Measurements from ENCODE around the gene MAZ. TPM values are rescaled to one million over a fixed set of nuclear protein-coding genes. Genes with fewer than 3 reads are reported as not detected.

MAZ gene
- total and polyA plus RNA-seq, 2 of the 13 experiments (the other 11 are each of a cell fraction or from before 2014, with no cell fraction given) = 203 to 277 TPM

DNA sequence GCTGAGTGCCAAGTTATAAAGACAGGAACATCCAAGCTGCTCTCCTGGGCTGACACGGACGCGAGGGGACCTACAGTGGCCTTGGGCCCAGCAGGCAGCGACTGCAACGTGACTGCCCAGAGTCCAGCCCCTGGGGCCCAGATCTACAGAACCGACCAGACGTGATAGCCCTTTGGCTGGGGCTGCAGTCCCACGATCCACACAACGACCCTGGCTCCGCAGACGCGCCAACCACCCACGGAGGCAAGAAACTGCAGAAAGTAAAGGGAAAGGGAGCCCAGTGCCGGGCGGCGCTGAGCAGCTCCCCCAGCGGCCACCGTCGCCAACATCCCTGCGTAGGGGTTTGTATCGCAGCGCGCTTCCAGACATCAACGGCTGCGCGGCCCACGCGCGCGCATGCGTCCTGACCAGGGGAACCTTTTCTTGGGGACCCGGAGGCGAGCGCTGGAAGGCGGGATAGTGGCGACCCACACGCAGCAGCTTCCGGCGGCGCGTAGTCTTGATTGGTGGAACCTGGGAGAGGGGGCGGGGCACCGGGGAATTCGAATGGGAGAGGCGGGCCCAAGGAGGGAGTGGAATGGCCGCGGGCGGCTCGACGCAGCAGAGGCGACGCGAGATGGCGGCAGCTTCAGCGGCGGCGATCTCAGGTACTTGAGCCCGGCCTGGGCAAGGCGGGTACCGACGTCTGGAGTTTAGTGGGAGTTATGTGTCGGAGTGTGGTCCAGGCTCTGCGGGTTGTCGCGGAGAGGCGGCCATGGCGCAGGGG lies 16.0 kb upstream of the MAZ start, which contains the start of gene KIF22 (continued):
- peak; percentile 97; the same call in 1 of the 2 replicates for TF ChIP-seq ZNF816 (CRISPR knock-in tag; IDR thresholded peaks at IDR 0.05; ENCODE audit: borderline replicate concordance)
- TF ChIP-seq ZNF605 (CRISPR knock-in tag; IDR thresholded peaks at IDR 0.05) = 0 out of 2 replicates have a peak, but pooled peaks have one; percentile 10
- TF ChIP-seq RORA (CRISPR knock-in tag; IDR thresholded peaks at IDR 0.05) = no peak
- no peak for TF ChIP-seq ZNF660 (CRISPR knock-in tag; IDR thresholded peaks at IDR 0.05; ENCODE audit: borderline replicate concordance, low read depth)
- no peak for TF ChIP-seq NCOR1 (IDR thresholded peaks at IDR 0.05; ENCODE audit: borderline replicate concordance, low read length)
- TF ChIP-seq ZNF230 (CRISPR knock-in tag; IDR thresholded peaks at IDR 0.05) = 0 out of 2 replicates have a peak, but pooled peaks have one; percentile 84
- no peak for TF ChIP-seq DMTF1 (CRISPR knock-in tag; IDR thresholded peaks at IDR 0.05)
- TF ChIP-seq KDM4B (CRISPR knock-in tag; IDR thresholded peaks at IDR 0.05) = 0 out of 2 replicates have a peak, but pooled peaks have one; percentile 78
- TF ChIP-seq ZNF451 (CRISPR knock-in tag; IDR thresholded peaks at IDR 0.05) = peak; percentile 89
- no peak; the same call in 1 of the 2 replicates for TF ChIP-seq TP53 (CRISPR knock-in tag; conservative IDR thresholded peaks at IDR 0.05)
- no peak for TF ChIP-seq LCORL (IDR thresholded peaks at IDR 0.05)
- peak; percentile 53; the same call in 1 of the 2 replicates for TF ChIP-seq LCORL (CRISPR knock-in tag; IDR thresholded peaks at IDR 0.05)
- TF ChIP-seq NCOA1 (CRISPR knock-in tag; IDR thresholded peaks at IDR 0.05) = peak; percentile 83; the same call in 1 of the 2 replicates
- peak; percentile 72; the same call in 1 of the 2 replicates for TF ChIP-seq ZXDC (CRISPR knock-in tag; IDR thresholded peaks at IDR 0.05)
- no peak for TF ChIP-seq NPAS2 (CRISPR knock-in tag; IDR thresholded peaks at IDR 0.05; ENCODE audit: borderline replicate concordance)
- peak; percentile 88 for TF ChIP-seq HDAC2 (CRISPR knock-in tag; IDR thresholded peaks at IDR 0.05)
- peak; percentile 75 for TF ChIP-seq STAG1 (CRISPR knock-in tag; IDR thresholded peaks at IDR 0.05)
- no peak for TF ChIP-seq ZNF12 (CRISPR knock-in tag; IDR thresholded peaks at IDR 0.05)
- TF ChIP-seq BATF2 (CRISPR knock-in tag; IDR thresholded peaks at IDR 0.05) = peak; percentile 67
- TF ChIP-seq, protein P1, sequence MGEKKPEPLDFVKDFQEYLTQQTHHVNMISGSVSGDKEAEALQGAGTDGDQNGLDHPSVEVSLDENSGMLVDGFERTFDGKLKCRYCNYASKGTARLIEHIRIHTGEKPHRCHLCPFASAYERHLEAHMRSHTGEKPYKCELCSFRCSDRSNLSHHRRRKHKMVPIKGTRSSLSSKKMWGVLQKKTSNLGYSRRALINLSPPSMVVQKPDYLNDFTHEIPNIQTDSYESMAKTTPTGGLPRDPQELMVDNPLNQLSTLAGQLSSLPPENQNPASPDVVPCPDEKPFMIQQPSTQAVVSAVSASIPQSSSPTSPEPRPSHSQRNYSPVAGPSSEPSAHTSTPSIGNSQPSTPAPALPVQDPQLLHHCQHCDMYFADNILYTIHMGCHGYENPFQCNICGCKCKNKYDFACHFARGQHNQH (CRISPR knock-in tag; IDR thresholded peaks at IDR 0.05) = peak; percentile 88
- TF ChIP-seq TBP (CRISPR knock-in tag; IDR thresholded peaks at IDR 0.05) = peak; percentile 79; the same call in 1 of the 2 replicates
- TF ChIP-seq SOX13 (IDR thresholded peaks at IDR 0.05) = peak; percentile 11; the same call in 1 of the 2 replicates
- TF ChIP-seq SOX13 (CRISPR knock-in tag; conservative IDR thresholded peaks at IDR 0.05 in 1 of 2, IDR thresholded peaks at IDR 0.05 in 1 of 2) = peak in 1 of 2 experiments; percentile 34; a peak in 1 of 4 replicates
- TF ChIP-seq MAFF (IDR thresholded peaks at IDR 0.05; ENCODE audit: low read depth, low read length) = no peak

Measured in HepG2 (cell line).